ENCODE data around the gene ATP2C2. TPM values are rescaled to one million over a fixed set of nuclear protein-coding genes. Genes with fewer than 3 reads are reported as not detected.
"Not testable (repeated sequence)": the region's sequence is repeated elsewhere in the genome, so short reads cannot be mapped to it uniquely, and the experiment has no call there.

The ATP2C2 gene
- total RNA-seq, 1 experiment from 2014 or later = not detected

DNA sequence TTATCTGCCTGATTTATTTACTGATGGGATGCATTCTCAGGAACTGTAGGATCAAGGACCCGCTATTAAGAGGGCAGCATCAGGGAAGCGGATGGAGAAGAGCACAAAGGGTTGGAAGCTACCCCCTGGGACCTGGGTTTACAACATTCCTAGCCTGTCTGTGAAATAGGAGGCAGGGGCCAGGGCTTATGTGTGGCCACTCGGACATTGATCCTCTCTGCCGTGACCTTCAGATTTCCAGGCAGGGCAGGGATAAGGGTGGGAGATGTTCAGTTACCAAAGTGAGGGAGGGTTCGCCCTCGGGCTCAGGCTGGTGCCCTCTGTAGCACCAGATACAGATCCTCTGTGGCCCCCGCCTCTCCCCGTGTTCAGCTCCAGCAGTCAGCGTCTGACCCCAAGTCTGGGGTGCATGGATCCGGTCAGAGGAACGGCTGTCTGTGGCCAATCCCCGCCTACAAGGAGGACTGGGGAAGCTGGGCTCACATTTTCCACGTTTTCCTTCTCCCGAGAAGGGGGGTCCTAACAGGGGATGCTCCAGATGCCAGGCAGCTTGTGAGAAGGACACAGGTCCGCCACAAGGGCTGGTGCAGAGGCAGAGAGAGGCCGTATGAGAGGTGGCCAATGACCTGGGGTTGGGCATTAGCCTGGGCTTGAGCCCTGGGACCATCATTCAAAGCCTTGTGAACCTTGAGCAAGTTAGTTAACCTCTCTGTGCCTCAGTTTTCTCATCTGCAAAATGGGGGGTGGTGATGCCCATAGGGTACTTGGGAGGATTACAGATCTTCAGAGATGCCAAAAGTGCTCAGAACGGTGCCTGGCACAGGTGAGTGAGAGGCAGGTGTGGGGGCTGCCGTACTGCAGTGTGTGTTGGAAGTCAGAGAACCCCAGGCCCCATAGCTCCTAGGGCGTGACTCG lies 48.3 kb downstream of the ATP2C2 start:
- no peak for TF ChIP-seq CTCF (IDR thresholded peaks at IDR 0.05; ENCODE audit: unreplicated experiment)
- ChIA-PET POLR2A (no interaction called here), CTCF (interaction anchor here (0.6 to 0.8 kb wide), 4 partner anchors 21 to 140 kb away, joined by 3 read pairs; no protein-coding TSS in a partner anchor)
- H3K9me3 Mint-ChIP-seq (ENCODE audit: unreplicated experiment) = no peaks in the 10 kb centered on the region
- H3K27me3 Mint-ChIP-seq (ENCODE audit: insufficient read depth, unreplicated experiment) = peaks cover 79% of the 10 kb centered on the region
- no peak overlapping the region for H3K4me3 Mint-ChIP-seq (ENCODE audit: unreplicated experiment)
- BruUV-seq (replicated peaks) = no TSS peak
- intact Hi-C loops (cut with micrococcal nuclease) = no loop called here
- no peak for DNase-seq (ENCODE audit: unreplicated experiment)
- H3K27ac Mint-ChIP-seq (ENCODE audit: low read depth, unreplicated experiment) = no peak overlapping the region
- H3K36me3 Mint-ChIP-seq (ENCODE audit: insufficient read depth, unreplicated experiment) = no peaks in the 10 kb centered on the region
- no peaks in the 10 kb centered on the region for H3K4me1 Mint-ChIP-seq (ENCODE audit: insufficient read depth, unreplicated experiment)

DNA sequence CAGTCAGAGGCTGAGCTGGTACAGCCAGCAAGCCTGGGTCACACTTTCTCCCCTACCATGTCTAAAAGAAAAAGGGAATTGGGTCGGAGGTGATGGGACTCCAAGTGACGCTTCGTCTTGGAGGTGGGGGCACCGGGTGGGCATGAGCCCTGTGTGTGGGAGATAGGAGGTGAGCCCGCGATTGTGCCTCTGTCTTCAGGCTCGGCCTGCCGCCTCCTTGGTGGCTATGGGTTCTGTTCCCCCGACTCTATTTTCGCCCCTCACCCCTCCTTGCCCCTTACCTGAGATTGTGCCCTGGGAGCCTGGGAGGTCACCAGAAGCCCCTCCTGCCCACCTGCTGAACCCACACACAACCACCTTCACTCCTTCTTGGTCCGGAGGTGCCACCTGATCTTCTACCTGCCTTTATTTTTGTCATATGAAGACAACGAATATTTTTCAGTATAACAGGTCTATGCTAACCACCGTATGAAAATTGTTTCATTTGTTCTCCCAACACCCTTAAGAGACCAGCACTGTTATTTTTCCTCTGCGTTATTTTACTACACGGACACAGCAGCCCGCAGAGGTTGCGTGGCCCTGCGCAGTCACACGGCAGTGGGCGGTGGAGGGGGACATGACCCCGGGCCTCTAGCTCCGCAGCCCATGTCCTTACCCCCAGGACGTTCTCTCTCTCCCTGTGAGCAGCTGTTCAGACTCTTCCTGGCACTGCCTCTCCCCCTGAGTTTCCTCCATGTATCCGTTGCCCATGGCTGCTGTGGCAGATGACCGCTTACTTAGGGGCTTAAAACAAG lies 49.9 kb downstream of the ATP2C2 start:
- TF ChIP-seq CTCF (IDR thresholded peaks at IDR 0.05; ENCODE audit: unreplicated experiment) = no peak
- H3K36me3 Mint-ChIP-seq (ENCODE audit: insufficient read depth, unreplicated experiment) = no peaks in the 10 kb centered on the region
- H3K9me3 Mint-ChIP-seq (ENCODE audit: unreplicated experiment) = no peaks in the 10 kb centered on the region
- POLR2A ChIA-PET = no interaction called here
- H3K27ac Mint-ChIP-seq (ENCODE audit: low read depth, unreplicated experiment) = no peak overlapping the region
- H3K4me1 Mint-ChIP-seq (ENCODE audit: insufficient read depth, unreplicated experiment) = no peaks in the 10 kb centered on the region
- no peak for DNase-seq (ENCODE audit: unreplicated experiment)
- H3K27me3 Mint-ChIP-seq (ENCODE audit: insufficient read depth, unreplicated experiment) = peaks cover 76% of the 10 kb centered on the region
- intact Hi-C loops (cut with micrococcal nuclease) = no loop called here
- no peak overlapping the region for H3K4me3 Mint-ChIP-seq (ENCODE audit: unreplicated experiment)
- CTCF ChIA-PET = interaction anchor here (0.6 to 1.2 kb wide), 2 partner anchors 42 to 1489 kb away, joined by 3 to 6 read pairs; no protein-coding TSS in a partner anchor
- BruUV-seq (replicated peaks) = no TSS peak

- Mint-ChIP-seq H3K4me1 (ENCODE audit: insufficient read depth, unreplicated experiment) (no peaks in the 10 kb centered on the region), H3K4me3 (ENCODE audit: unreplicated experiment) (no peak overlapping the region), H3K27me3 (ENCODE audit: insufficient read depth, unreplicated experiment) (peaks cover 61% of the 10 kb centered on the region), H3K9me3 (ENCODE audit: unreplicated experiment) (no peaks in the 10 kb centered on the region), H3K36me3 (ENCODE audit: insufficient read depth, unreplicated experiment) (no peaks in the 10 kb centered on the region), H3K27ac (ENCODE audit: low read depth, unreplicated experiment) (no peak overlapping the region)
- no peak for DNase-seq (ENCODE audit: unreplicated experiment)
- no peak for TF ChIP-seq CTCF (IDR thresholded peaks at IDR 0.05; ENCODE audit: unreplicated experiment)
- intact Hi-C loops (cut with micrococcal nuclease) = no loop called here
- BruUV-seq (replicated peaks) = no TSS peak
- POLR2A ChIA-PET = interaction anchor here (0.6 kb wide), 1 partner anchor 130 kb away, joined by 3 read pairs; no protein-coding TSS in a partner anchor
- CTCF ChIA-PET = no interaction called here
Measured at GRCh38 chr16:84419730-84420129, 51.4 kb downstream of the ATP2C2 start.

GRCh38 chr16:84420556-84420955 lies 52.2 kb downstream of the ATP2C2 start:
- H3K36me3 Mint-ChIP-seq (ENCODE audit: insufficient read depth, unreplicated experiment); intact Hi-C loops (cut with micrococcal nuclease); BruUV-seq (replicated peaks); POLR2A ChIA-PET; H3K9me3 Mint-ChIP-seq (ENCODE audit: unreplicated experiment); CTCF ChIA-PET; DNase-seq (ENCODE audit: unreplicated experiment); H3K4me1 Mint-ChIP-seq (ENCODE audit: insufficient read depth, unreplicated experiment); H3K27ac Mint-ChIP-seq (ENCODE audit: low read depth, unreplicated experiment); H3K4me3 Mint-ChIP-seq (ENCODE audit: unreplicated experiment): not testable (repeated sequence)
- peaks cover 53% of the 10 kb centered on the region for H3K27me3 Mint-ChIP-seq (ENCODE audit: insufficient read depth, unreplicated experiment)

All from MCF 10A (cell line).